GM19438 (cell line): ENCODE measurements around the gene MED4.
"Not testable (repeated sequence)": the region's sequence is repeated elsewhere in the genome, so short reads cannot be mapped to it uniquely, and the experiment has no call there.

Experiments used
- ATAC-seq: cut with Tn5 transposase; IDR thresholded peaks from one replicate; pipeline ENCODE4 v1.9.1; 2021; ENCODE audit warnings: low read depth; ENCODE audit not compliant: unreplicated experiment

The MED4 gene

GRCh38 chr13:48096670-48097069 is 1.8 kb upstream of the MED4 start:
- no peak for ATAC-seq

- ATAC-seq: peak; percentile 10
These were observed 512 bp downstream of the MED4 start for GRCh38 chr13:48094404-48094780.

- ATAC-seq: no peak
These were observed 1.3 kb downstream of the MED4 start for GRCh38 chr13:48093588-48093987.

GRCh38 chr13:48086272-48086671 is 8.6 kb downstream of the MED4 start:
- ATAC-seq: no peak

GRCh38 chr13:48081739-48082138 is 13.2 kb downstream of the MED4 start:
- ATAC-seq: no peak

- ATAC-seq: peak; percentile 98
These were observed 16.6 kb downstream of the MED4 start for GRCh38 chr13:48078251-48078656.

GRCh38 chr13:48074006-48074405 is 20.9 kb downstream of the MED4 start:
- ATAC-seq: no peak

GRCh38 chr13:48072787-48073186 is 22.1 kb downstream of the MED4 start:
- ATAC-seq: no peak

GRCh38 chr13:48072304-48072703 is 22.6 kb downstream of the MED4 start:
- no peak for ATAC-seq

- ATAC-seq: no peak
These were observed 24.0 kb downstream of the MED4 start for GRCh38 chr13:48070942-48071341.

- no peak for ATAC-seq
These were observed 25.3 kb downstream of the MED4 start for GRCh38 chr13:48069573-48069972.

- no peak for ATAC-seq
These were observed 26.0 kb downstream of the MED4 start for GRCh38 chr13:48068952-48069351.

- no peak for ATAC-seq
These were observed 26.9 kb downstream of the MED4 start for GRCh38 chr13:48068036-48068435.

- no peak for ATAC-seq
These were observed 28.5 kb downstream of the MED4 start for GRCh38 chr13:48066310-48066989.

GRCh38 chr13:48059951-48060350 is 35.0 kb downstream of the MED4 start:
- ATAC-seq: not testable (repeated sequence)

GRCh38 chr13:48058536-48058935 is 36.4 kb downstream of the MED4 start:
- ATAC-seq: not testable (repeated sequence)

- no peak for ATAC-seq
These were observed 39.2 kb downstream of the MED4 start for GRCh38 chr13:48055712-48056111.

GRCh38 chr13:48054601-48055000 is 40.3 kb downstream of the MED4 start:
- no peak for ATAC-seq

GRCh38 chr13:48050550-48050949 is 44.4 kb downstream of the MED4 start:
- ATAC-seq: no peak

- no peak for ATAC-seq
These were observed 51.0 kb downstream of the MED4 start for GRCh38 chr13:48043789-48044503.

- no peak for ATAC-seq
These were observed 52.0 kb downstream of the MED4 start for GRCh38 chr13:48042894-48043293.

GRCh38 chr13:48040896-48041295 is 54.0 kb downstream of the MED4 start:
- no peak for ATAC-seq
